KMS-11 (cell line): ENCODE data around the gene U2AF1L4.
A peak's percentile ranks its signal among the peaks of the same experiment; 100 is the strongest.

Experiments
- H2AFZ ChIP-seq: fragments of 200-600 bp; sonication (generic); 2 replicates; pipeline ENCODE4 v1.6.1; 2016; ENCODE audit warnings: antibody characterized with exemption, mixed run types, low read depth
- H3K27ac ChIP-seq: fragments of 200-600 bp; sonication (generic); 2 replicates; pipeline ENCODE4 v1.6.1; 2016; ENCODE audit warnings: mild to moderate bottlenecking, mixed run types
- H3K27me3 ChIP-seq: fragments of 200-600 bp; sonication (generic); 2 replicates; pipeline ENCODE4 v1.6.1; 2017; ENCODE audit warnings: mild to moderate bottlenecking, low read depth, mixed run types, moderate library complexity; ENCODE audit not compliant: insufficient read depth
- H3K36me3 ChIP-seq: fragments of 200-600 bp; sonication (generic); 2 replicates; pipeline ENCODE4 v1.6.1; 2017; ENCODE audit warnings: mild to moderate bottlenecking, mixed run types; ENCODE audit not compliant: insufficient read depth
- H3K4me1 ChIP-seq: fragments of 200-600 bp; sonication (generic); 2 replicates; pipeline ENCODE4 v1.6.1; 2016; ENCODE audit warnings: mild to moderate bottlenecking, low read depth, mixed run types; ENCODE audit not compliant: poor library complexity, severe bottlenecking
- H3K4me2 ChIP-seq: fragments of 200-600 bp; sonication (generic); 2 replicates; pipeline ENCODE4 v1.7.0; 2016; ENCODE audit warnings: mild to moderate bottlenecking, mixed run types
- H3K4me3 ChIP-seq: fragments of 200-600 bp; sonication (generic); IDR thresholded peaks from 2 replicates; pipeline ENCODE4 v1.6.1; 2017; ENCODE audit warnings: low read depth, low read length, mixed read lengths; ENCODE audit not compliant: insufficient read depth
- H3K79me2 ChIP-seq: fragments of 200-600 bp; sonication (generic); 2 replicates; pipeline ENCODE4 v1.6.1; 2016; ENCODE audit warnings: low read depth, mixed run types; ENCODE audit not compliant: insufficient read depth
- H3K9ac ChIP-seq: fragments of 200-600 bp; sonication (generic); 2 replicates; pipeline ENCODE4 v1.6.1; 2016; ENCODE audit warnings: mild to moderate bottlenecking, mixed run types
- H4K20me1 ChIP-seq: fragments of 200-600 bp; sonication (generic); 2 replicates; pipeline ENCODE4 v1.6.1; 2016; ENCODE audit warnings: mild to moderate bottlenecking, mixed run types; ENCODE audit not compliant: insufficient read depth
- TF ChIP-seq, protein P1 (sequence below): fragments of 200-600 bp; sonication (generic); conservative IDR thresholded peaks from 2 replicates; pipeline ENCODE4 v1.6.1; 2017; ENCODE audit warnings: low read depth, mild to moderate bottlenecking, antibody characterized with exemption, low read length, moderate library complexity, mixed read lengths

U2AF1L4 gene

DNA sequence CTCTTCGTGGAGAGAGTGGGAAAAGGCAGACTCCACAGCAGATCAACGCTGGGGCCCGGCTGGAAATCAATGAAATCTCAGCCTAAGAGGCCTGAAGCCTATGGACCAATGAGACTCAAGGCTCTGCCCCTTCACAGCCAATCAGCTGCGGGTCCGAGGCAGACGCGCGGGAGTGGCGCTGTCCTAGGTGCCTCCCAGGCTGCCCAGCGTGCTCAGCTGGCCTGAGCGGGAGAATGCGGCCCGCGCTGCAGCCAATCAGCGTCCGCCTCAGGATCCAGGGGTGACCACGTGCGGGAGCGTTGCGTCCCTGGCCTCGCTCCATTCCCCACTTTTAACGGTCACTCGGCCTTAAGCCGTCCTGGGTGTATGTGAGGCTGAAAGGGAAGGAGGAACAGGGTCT is 41.0 kb downstream of the U2AF1L4 start, which contains the start of gene ZBTB32:
TSS of gene ZBTB32 (plus strand) at position 341 of the 400 bp plus-strand sequence. CDS start 10,069 bp downstream, outside the sequence.
- Histone ChIP-seq H3K36me3 (no peaks in the 10 kb centered on the region), H3K9ac (no peak within 1 kb of the TSS), H4K20me1 (no peaks in the 10 kb centered on the region), H3K4me3 (no peak within 1 kb of the TSS), H3K4me2 (no peak within 1 kb of the TSS), H3K27me3 (peaks cover 33% of the 10 kb centered on the region), H3K79me2 (no peaks in the 10 kb centered on the region), H3K4me1 (no peaks in the 10 kb centered on the region), H3K27ac (no peak within 1 kb of the TSS), H2AFZ (no peak within 1 kb of the TSS)
- TF ChIP-seq, protein P1, sequence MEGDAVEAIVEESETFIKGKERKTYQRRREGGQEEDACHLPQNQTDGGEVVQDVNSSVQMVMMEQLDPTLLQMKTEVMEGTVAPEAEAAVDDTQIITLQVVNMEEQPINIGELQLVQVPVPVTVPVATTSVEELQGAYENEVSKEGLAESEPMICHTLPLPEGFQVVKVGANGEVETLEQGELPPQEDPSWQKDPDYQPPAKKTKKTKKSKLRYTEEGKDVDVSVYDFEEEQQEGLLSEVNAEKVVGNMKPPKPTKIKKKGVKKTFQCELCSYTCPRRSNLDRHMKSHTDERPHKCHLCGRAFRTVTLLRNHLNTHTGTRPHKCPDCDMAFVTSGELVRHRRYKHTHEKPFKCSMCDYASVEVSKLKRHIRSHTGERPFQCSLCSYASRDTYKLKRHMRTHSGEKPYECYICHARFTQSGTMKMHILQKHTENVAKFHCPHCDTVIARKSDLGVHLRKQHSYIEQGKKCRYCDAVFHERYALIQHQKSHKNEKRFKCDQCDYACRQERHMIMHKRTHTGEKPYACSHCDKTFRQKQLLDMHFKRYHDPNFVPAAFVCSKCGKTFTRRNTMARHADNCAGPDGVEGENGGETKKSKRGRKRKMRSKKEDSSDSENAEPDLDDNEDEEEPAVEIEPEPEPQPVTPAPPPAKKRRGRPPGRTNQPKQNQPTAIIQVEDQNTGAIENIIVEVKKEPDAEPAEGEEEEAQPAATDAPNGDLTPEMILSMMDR = no peak

DNA sequence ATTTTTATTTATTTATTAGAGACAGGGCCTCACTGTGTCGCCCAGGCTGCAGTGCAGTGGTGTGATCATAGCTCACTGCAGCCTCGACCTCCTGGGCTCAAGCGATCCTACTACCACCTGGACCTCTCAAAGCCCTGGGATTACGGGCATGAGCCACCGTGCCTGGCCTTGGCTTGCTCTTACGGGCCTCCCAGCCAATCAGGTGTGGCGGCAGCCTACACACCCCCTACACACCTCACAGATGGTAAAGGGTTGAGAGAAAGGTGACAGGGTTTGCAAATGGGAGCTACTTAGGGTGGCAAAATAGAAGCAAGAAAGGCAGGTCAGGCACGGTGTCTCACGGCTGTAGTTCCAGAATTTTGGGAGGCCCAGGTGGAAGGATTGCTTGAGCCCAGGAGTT is 41.9 kb downstream of the U2AF1L4 start:
- Histone ChIP-seq H3K4me3 (no peak overlapping the region), H4K20me1 (no peaks in the 10 kb centered on the region), H3K27ac (no peak overlapping the region), H3K4me2 (peak overlapping the region; percentile 43; the same call in 1 of the 2 replicates), H2AFZ (no peak overlapping the region), H3K9ac (no peak overlapping the region), H3K36me3 (no peaks in the 10 kb centered on the region), H3K79me2 (no peaks in the 10 kb centered on the region), H3K4me1 (no peaks in the 10 kb centered on the region), H3K27me3 (peaks cover 25% of the 10 kb centered on the region)
- TF ChIP-seq, protein P1 = no peak

DNA sequence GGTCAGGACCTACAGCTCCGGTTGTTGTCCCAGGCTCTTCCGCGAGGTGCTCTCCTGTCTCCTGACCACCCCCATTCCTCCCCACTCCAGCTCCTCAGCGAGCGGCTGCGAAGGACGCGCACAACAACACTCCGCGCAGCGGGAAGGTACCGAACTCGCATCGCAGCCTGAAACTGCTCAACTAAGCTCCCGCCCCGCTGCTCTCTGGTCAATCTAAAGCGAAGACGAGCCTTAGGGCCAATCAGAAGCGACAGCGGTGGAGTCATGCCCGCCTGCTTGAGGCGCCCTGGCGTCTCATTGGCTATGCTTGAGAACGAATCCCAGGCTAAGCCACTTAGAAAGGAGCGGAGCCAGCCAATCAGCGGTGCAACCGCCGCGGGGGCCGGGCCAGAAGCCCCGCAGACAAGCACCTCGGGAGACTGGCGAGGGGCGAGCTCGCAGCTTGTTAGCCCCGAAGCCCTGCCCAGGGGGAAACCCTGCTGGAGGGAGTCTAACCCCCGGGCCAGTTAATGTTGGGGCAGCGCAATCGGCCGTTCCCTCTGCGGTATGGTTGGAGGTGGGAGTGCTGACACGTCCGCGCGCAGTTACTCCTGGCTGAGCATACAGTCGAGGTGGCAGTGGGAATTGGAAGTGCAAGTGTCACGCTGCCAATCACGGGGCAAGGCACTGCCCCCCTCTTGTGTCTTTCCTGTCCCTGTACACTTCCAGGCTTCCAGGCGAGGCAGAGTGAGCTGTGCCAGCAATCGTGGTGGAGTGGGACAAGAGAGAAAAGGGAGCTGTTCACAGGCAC is 42.8 kb downstream of the U2AF1L4 start:
- Histone ChIP-seq H2AFZ (peak overlapping the region; percentile 88), H3K9ac (no peak overlapping the region), H4K20me1 (no peaks in the 10 kb centered on the region), H3K4me3 (no peak overlapping the region), H3K79me2 (no peaks in the 10 kb centered on the region), H3K4me1 (no peaks in the 10 kb centered on the region), H3K4me2 (peak overlapping the region; percentile 43), H3K27ac (no peak overlapping the region), H3K36me3 (no peaks in the 10 kb centered on the region), H3K27me3 (peaks cover 18% of the 10 kb centered on the region; the same call in 1 of the 2 replicates)
- TF ChIP-seq, protein P1 = no peak

DNA sequence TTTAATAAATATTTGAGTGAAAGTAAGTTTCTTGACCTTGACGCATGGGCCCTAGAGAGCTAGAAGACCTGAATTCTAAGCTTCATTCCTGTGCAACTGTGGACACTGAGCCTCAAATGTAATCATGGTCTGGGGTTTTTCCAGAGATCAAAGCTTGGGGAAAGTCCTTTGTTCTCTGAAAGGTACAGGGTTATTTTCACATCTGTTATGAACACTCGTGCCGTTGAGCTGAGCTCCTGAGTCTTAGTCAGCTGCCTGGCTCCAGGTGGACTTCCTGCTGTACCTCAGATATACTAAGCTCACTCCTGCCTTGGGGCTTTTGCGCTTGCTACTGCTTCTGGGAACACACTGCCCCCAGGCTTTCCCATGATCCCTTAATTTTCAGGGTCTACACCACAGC is 48.4 kb downstream of the U2AF1L4 start:
- no peak overlapping the region for H3K4me2 ChIP-seq
- H3K27me3 ChIP-seq = peaks cover 7% of the 10 kb centered on the region; the same call in 1 of the 2 replicates
- H3K9ac ChIP-seq = no peak overlapping the region
- no peaks in the 10 kb centered on the region for H4K20me1 ChIP-seq
- H2AFZ ChIP-seq = no peak overlapping the region
- no peak overlapping the region for H3K27ac ChIP-seq
- TF ChIP-seq, protein P1 = no peak
- no peaks in the 10 kb centered on the region for H3K79me2 ChIP-seq
- H3K4me3 ChIP-seq = no peak overlapping the region
- H3K36me3 ChIP-seq = no peaks in the 10 kb centered on the region
- peaks cover 5% of the 10 kb centered on the region for H3K4me1 ChIP-seq
